PC-3 (cell line): Measurements from ENCODE around the gene ADAM12. TPM values are rescaled to one million over a fixed set of nuclear protein-coding genes. Genes with fewer than 3 reads are reported as not detected.

Experiments
- ATAC-seq: fragments of 200-7000 bp; cut with Tn5 transposase; 2 replicates; pipeline ENCODE4 v1.9.1; 2020; ENCODE audit warnings: mild to moderate bottlenecking, moderate library complexity
- BruUV-seq: library from RNA; stranded (reverse); fragments of 400-500 nt; replicated peaks from 2 replicates; lab custom pipeline; 2021; lab: Mats Ljungman, UMichigan
- CTCF ChIA-PET: fragments of 300-600 bp; sonication (Branson Sonifier 250); formaldehyde crosslinking; loops from one replicate; lab custom pipeline; 2022; ENCODE audit warnings: antibody characterized with exemption; lab: Charles Lee
- POLR2A ChIA-PET: fragments of 300-600 bp; sonication (Branson Sonifier 250); formaldehyde crosslinking; loops from one replicate; lab custom pipeline; 2022; ENCODE audit warnings: antibody characterized with exemption; ENCODE audit not compliant: unreplicated experiment; lab: Charles Lee
- DNase-seq: peaks from one replicate; pipeline ENCODE4 v3.0.0-alpha.2; 2015
- H2AFZ ChIP-seq: fragments of 300-600 bp; sonication (generic); 2 replicates; pipeline ENCODE4 v1.6.0; 2016; ENCODE audit warnings: antibody characterized with exemption, low read length
- H3F3A ChIP-seq: fragments of 300-600 bp; sonication (generic); one replicate; pipeline ENCODE4 v1.6.0; 2017; ENCODE audit warnings: antibody characterized with exemption, low read length, control low read depth, mild to moderate bottlenecking; ENCODE audit not compliant: unreplicated experiment
- H3K27ac ChIP-seq: fragments of 300-600 bp; sonication (generic); 2 replicates; pipeline ENCODE4 v1.5.1; 2016; ENCODE audit warnings: mild to moderate bottlenecking, low read length
- H3K27me3 ChIP-seq: fragments of 300-600 bp; sonication (generic); 2 replicates; pipeline ENCODE4 v1.6.1; 2016; ENCODE audit warnings: low read length, mixed read lengths
- H3K36me3 ChIP-seq: fragments of 300-600 bp; sonication (generic); 2 replicates; pipeline ENCODE4 v1.6.1; 2016; ENCODE audit warnings: low read depth, mixed run types, low read length, mixed read lengths
- H3K4me1 ChIP-seq: fragments of 300-600 bp; sonication (generic); 2 replicates; pipeline ENCODE4 v1.5.1; 2016; ENCODE audit warnings: low read length; ENCODE audit not compliant: insufficient read depth
- H3K4me2 ChIP-seq: fragments of 300-600 bp; sonication (generic); 2 replicates; pipeline ENCODE4 v1.6.0; 2016; ENCODE audit warnings: low read length
- H3K4me3 ChIP-seq: fragments of 300-600 bp; sonication (generic); 2 replicates; pipeline ENCODE4 v1.5.1; 2016; ENCODE audit warnings: mild to moderate bottlenecking, low read length, mixed read lengths
- H3K79me2 ChIP-seq: fragments of 300-600 bp; sonication (generic); 2 replicates; pipeline ENCODE4 v1.6.1; 2017; ENCODE audit warnings: low read length, mixed read lengths
- H3K9ac ChIP-seq: fragments of 300-600 bp; sonication (generic); 2 replicates; pipeline ENCODE4 v1.6.0; 2016; ENCODE audit warnings: mild to moderate bottlenecking, low read length
- H3K9me2 ChIP-seq: fragments of 300-600 bp; sonication (generic); replicated peaks from 2 replicates; pipeline ENCODE4 v1.6.1; 2016; ENCODE audit warnings: mixed run types, low read length, mixed read lengths
- H3K9me3 ChIP-seq: fragments of 300-600 bp; sonication (generic); 2 replicates; pipeline ENCODE4 v1.6.1; 2016; ENCODE audit warnings: low read length, mixed read lengths
- H4K20me1 ChIP-seq: fragments of 300-600 bp; sonication (generic); 2 replicates; pipeline ENCODE4 v1.6.1; 2016; ENCODE audit warnings: low read length, mixed read lengths
- CTCF ChIP-seq: fragments of 300-600 bp; sonication (generic); conservative IDR thresholded peaks from 2 replicates; pipeline ENCODE4 v1.5.1; 2017; ENCODE audit warnings: antibody characterized with exemption, low read depth, mild to moderate bottlenecking, low read length
- EZH2 ChIP-seq: fragments of 300-600 bp; sonication (generic); IDR thresholded peaks from one replicate; pipeline ENCODE4 v1.6.1; 2017; ENCODE audit warnings: antibody characterized with exemption, mild to moderate bottlenecking, low read length; ENCODE audit not compliant: unreplicated experiment
- EZH2phosphoT487 ChIP-seq: fragments of 300-600 bp; sonication (generic); IDR thresholded peaks from 2 replicates; pipeline ENCODE4 v1.6.1; 2018; ENCODE audit warnings: mild to moderate bottlenecking, antibody characterized with exemption, low read length, borderline replicate concordance
- intact Hi-C: fragments of 100-400 bp; cut with micrococcal nuclease; formaldehyde crosslinking; loops from 2 replicates; pipeline ENCODE4 v1.9.0; 2023
- total RNA-seq: library from RNA; depleted of rRNA; stranded (reverse); fragments of >200 nt; gene quantifications from 2 replicates; pipeline ENCODE4 v1.2.3, GENCODE V29; 2014

Gene ADAM12
- total RNA-seq, 1 experiment from 2014 or later, result 3.4 TPM

GRCh38 chr10:126205486-126206205 lies 182.6 kb downstream of the ADAM12 start:
- Histone ChIP-seq H4K20me1 (no peaks in the 10 kb centered on the region), H3K4me2 (no peak overlapping the region), H3K36me3 (no peaks in the 10 kb centered on the region), H3K79me2 (no peaks in the 10 kb centered on the region), H3F3A (no peaks in the 10 kb centered on the region), H3K9me2 (no peaks in the 10 kb centered on the region), H3K27ac (peak overlapping the region; percentile 87; the same call in 1 of the 2 replicates), H3K9me3 (no peaks in the 10 kb centered on the region), H3K27me3 (no peaks in the 10 kb centered on the region), H3K9ac (no peak overlapping the region), H3K4me3 (no peak overlapping the region), H3K4me1 (peaks cover 14% of the 10 kb centered on the region; the same call in 1 of the 2 replicates), H2AFZ (no peak overlapping the region)
- intact Hi-C loops, result no loop called here
- DNase-seq (no peak), ATAC-seq (no peak)
- BruUV-seq, result no TSS peak
- POLR2A ChIA-PET, result no interaction called here
- no peak for TF ChIP-seq EZH2
- CTCF ChIA-PET, result no interaction called here

DNA sequence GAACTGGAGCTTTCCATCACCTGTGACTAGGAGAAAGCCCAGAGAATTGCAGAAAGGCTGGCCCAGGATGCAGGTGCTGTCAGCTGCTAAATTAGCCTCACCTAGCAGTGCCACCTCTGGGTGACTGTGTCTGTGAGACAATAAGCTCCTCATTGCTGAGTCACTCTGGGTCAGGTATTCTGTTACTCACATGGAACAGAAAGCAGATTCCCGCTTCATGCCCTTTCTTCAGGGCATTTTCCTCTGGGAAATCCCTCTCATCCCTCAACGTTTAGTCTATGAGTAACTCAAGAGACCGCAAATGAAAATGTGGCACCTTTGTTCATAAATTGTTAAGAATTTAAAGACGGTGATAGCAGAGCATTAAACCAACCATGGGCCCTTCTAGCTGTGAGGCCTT lies 184.0 kb downstream of the ADAM12 start:
- H3K27ac ChIP-seq, result peak overlapping the region; percentile 87
- POLR2A ChIA-PET, result no interaction called here
- 0 out of 2 replicates have a peak overlapping the region, but pooled peaks have one; percentile 8 for H3K4me2 ChIP-seq
- H3K4me1 ChIP-seq, result peaks cover 21% of the 10 kb centered on the region; the same call in 1 of the 2 replicates
- intact Hi-C loops, result no loop called here
- H3K9me3 ChIP-seq, result no peaks in the 10 kb centered on the region
- peak; percentile 75 for ATAC-seq
- no TSS peak for BruUV-seq
- CTCF ChIA-PET, result no interaction called here
- no peaks in the 10 kb centered on the region for H3K27me3 ChIP-seq
- no peaks in the 10 kb centered on the region for H3F3A ChIP-seq
- peak; percentile 86 for DNase-seq
- no peak overlapping the region for H3K4me3 ChIP-seq
- no peaks in the 10 kb centered on the region for H3K79me2 ChIP-seq
- H3K36me3 ChIP-seq, result no peaks in the 10 kb centered on the region
- 0 out of 2 replicates have a peak overlapping the region, but pooled peaks have one; percentile 8 for H2AFZ ChIP-seq
- H3K9ac ChIP-seq, result peak overlapping the region; percentile 36
- no peaks in the 10 kb centered on the region for H3K9me2 ChIP-seq
- H4K20me1 ChIP-seq, result no peaks in the 10 kb centered on the region
- TF ChIP-seq EZH2, result no peak
- 0 out of 2 replicates have a peak, but pooled peaks have one; percentile 12 for TF ChIP-seq CTCF

DNA sequence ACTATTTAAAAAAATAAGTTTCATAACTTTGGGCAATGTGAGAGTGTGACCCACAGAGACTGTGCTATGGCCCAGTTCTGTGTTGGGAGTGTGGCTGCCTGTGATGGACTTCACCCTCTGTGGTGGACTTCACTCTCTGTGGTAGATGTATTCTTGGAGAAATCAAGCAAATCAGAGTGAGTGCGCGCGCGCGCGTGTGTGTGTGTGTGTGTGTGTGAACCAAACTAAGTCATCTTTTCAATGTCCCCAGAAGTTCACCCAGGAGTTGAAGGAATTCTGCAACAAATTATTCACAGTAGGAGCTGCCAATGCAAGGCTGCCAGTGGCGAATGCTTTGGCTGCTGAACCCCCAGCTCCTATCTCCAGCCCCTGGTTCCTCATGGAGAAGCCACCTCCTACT lies 184.5 kb downstream of the ADAM12 start:
- Histone ChIP-seq H3K27ac (peak overlapping the region; percentile 87), H3K9me3 (no peaks in the 10 kb centered on the region), H3K9me2 (no peaks in the 10 kb centered on the region), H3K4me2 (no peak overlapping the region), H3K4me3 (no peak overlapping the region), H4K20me1 (no peaks in the 10 kb centered on the region), H2AFZ (no peak overlapping the region), H3K79me2 (no peaks in the 10 kb centered on the region), H3F3A (no peaks in the 10 kb centered on the region), H3K36me3 (no peaks in the 10 kb centered on the region), H3K9ac (peak overlapping the region; percentile 36), H3K4me1 (peaks cover 24% of the 10 kb centered on the region), H3K27me3 (no peaks in the 10 kb centered on the region)
- POLR2A ChIA-PET, result no interaction called here
- intact Hi-C loops, result no loop called here
- CTCF ChIA-PET, result no interaction called here
- no peak for DNase-seq
- TF ChIP-seq CTCF (no peak), EZH2 (no peak), EZH2phosphoT487 (no peak)
- no peak for ATAC-seq
- BruUV-seq, result no TSS peak
